ENCODE results near the gene SLC20A1.

DNA sequence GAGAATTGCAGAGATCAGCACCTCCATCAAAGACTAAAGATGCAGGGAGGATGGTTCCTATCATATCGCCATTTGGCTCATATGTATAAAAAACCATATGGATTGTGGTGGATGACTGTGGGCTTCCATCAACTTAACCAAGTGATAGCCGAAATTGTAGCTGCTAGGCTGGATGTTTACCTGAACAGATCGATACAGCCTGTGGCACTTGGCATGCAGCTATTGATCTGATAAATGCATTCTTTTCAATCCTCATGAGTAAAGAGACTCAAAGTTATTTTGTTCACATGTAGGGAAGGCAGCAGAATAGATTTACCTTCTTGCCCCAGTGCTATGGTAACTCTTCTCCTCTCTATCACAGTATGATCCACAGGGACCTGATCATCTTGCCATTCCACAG lies 42.8 kb upstream of the SLC20A1 start:
- TF ChIP-seq, protein P1, sequence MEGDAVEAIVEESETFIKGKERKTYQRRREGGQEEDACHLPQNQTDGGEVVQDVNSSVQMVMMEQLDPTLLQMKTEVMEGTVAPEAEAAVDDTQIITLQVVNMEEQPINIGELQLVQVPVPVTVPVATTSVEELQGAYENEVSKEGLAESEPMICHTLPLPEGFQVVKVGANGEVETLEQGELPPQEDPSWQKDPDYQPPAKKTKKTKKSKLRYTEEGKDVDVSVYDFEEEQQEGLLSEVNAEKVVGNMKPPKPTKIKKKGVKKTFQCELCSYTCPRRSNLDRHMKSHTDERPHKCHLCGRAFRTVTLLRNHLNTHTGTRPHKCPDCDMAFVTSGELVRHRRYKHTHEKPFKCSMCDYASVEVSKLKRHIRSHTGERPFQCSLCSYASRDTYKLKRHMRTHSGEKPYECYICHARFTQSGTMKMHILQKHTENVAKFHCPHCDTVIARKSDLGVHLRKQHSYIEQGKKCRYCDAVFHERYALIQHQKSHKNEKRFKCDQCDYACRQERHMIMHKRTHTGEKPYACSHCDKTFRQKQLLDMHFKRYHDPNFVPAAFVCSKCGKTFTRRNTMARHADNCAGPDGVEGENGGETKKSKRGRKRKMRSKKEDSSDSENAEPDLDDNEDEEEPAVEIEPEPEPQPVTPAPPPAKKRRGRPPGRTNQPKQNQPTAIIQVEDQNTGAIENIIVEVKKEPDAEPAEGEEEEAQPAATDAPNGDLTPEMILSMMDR (IDR thresholded peaks at IDR 0.05), result no peak
- TF ChIP-seq POLR2A (IDR thresholded peaks at IDR 0.05), result no peak
